ENCODE measurements around the gene SOWAHA.
A peak's percentile ranks its signal among the peaks of the same experiment; 100 is the strongest.

Gene SOWAHA

GRCh38 chr5:132778856-132779255 lies 34.2 kb upstream of the SOWAHA start:
- Histone ChIP-seq H3K9ac (ENCODE audit: low read length) (no peak overlapping the region), H3K9me3 (ENCODE audit: insufficient read depth, low read depth, low read length) (no peaks in the 10 kb centered on the region), H3K79me1 (ENCODE audit: low read length) (peaks cover 53% of the 10 kb centered on the region), H3K79me2 (ENCODE audit: control insufficient read depth, insufficient read depth, low read length, poor library complexity) (peaks cover 37% of the 10 kb centered on the region), H3K14ac (ENCODE audit: low read length) (no peak overlapping the region), H3K27ac (ENCODE audit: low read depth, low read length) (no peak overlapping the region), H4K8ac (ENCODE audit: low read depth, low read length) (no peak overlapping the region), H3K36me3 (ENCODE audit: control insufficient read depth in 1 of 2, insufficient read depth in 2 of 2, low read length in 2 of 2) (peaks cover 3 to 5% of the 10 kb centered on the region in 2 experiments), H3K27me3 (ENCODE audit: insufficient read depth, low read length) (no peaks in the 10 kb centered on the region), H2AK5ac (ENCODE audit: low read length) (no peak overlapping the region), H3K23ac (ENCODE audit: low read length) (no peak overlapping the region), H2BK5ac (ENCODE audit: low read depth, low read length, poor library complexity) (no peak overlapping the region), H3K4me2 (ENCODE audit: low read length) (no peak overlapping the region), H3K4ac (ENCODE audit: low read depth, low read length) (no peak overlapping the region), H3K18ac (ENCODE audit: low read length) (no peak overlapping the region), H4K91ac (ENCODE audit: low read depth, low read length) (no peak overlapping the region), H3K4me1 (ENCODE audit: control insufficient read depth in 1 of 2, insufficient read depth in 2 of 2, low read length in 2 of 2) (peaks cover 27 to 33% of the 10 kb centered on the region in 2 experiments), H2BK12ac (ENCODE audit: low read length) (no peak overlapping the region), H2AFZ (ENCODE audit: insufficient read depth, low read length, poor library complexity) (no peak overlapping the region), H2BK120ac (ENCODE audit: insufficient read depth, low read length, poor library complexity) (no peak overlapping the region), H4K12ac (ENCODE audit: low read depth, low read length) (no peak overlapping the region), H3K4me3 (ENCODE audit: low read depth, low read length) (no peak overlapping the region)
- DNase-seq, result no peak
- no CpG with 5 or more reads among the region's 5 CpGs for WGBS (ENCODE audit: extremely low coverage, insufficient coverage, insufficient read length)

GRCh38 chr5:132779961-132780360 lies 33.1 kb upstream of the SOWAHA start:
- Histone ChIP-seq H3K4ac (ENCODE audit: low read depth, low read length) (no peak overlapping the region), H3K4me3 (ENCODE audit: low read depth, low read length) (no peak overlapping the region), H3K14ac (ENCODE audit: low read length) (no peak overlapping the region), H3K4me2 (ENCODE audit: low read length) (no peak overlapping the region), H4K8ac (ENCODE audit: low read depth, low read length) (no peak overlapping the region), H2BK5ac (ENCODE audit: low read depth, low read length, poor library complexity) (no peak overlapping the region), H3K36me3 (ENCODE audit: control insufficient read depth in 1 of 2, insufficient read depth in 2 of 2, low read length in 2 of 2) (no peaks in the 10 kb centered on the region), H4K91ac (ENCODE audit: low read depth, low read length) (peak overlapping the region; percentile 19), H3K27me3 (ENCODE audit: insufficient read depth, low read length) (no peaks in the 10 kb centered on the region), H4K12ac (ENCODE audit: low read depth, low read length) (no peak overlapping the region), H3K79me2 (ENCODE audit: control insufficient read depth, insufficient read depth, low read length, poor library complexity) (peaks cover 26% of the 10 kb centered on the region), H3K4me1 (ENCODE audit: control insufficient read depth in 1 of 2, insufficient read depth in 2 of 2, low read length in 2 of 2) (peaks cover 19 to 21% of the 10 kb centered on the region in 2 experiments), H3K9me3 (ENCODE audit: insufficient read depth, low read depth, low read length) (no peaks in the 10 kb centered on the region), H3K23ac (ENCODE audit: low read length) (no peak overlapping the region), H3K27ac (ENCODE audit: low read depth, low read length) (no peak overlapping the region), H3K9ac (ENCODE audit: low read length) (peak overlapping the region; percentile 5), H2BK12ac (ENCODE audit: low read length) (peak overlapping the region; percentile 65), H3K79me1 (ENCODE audit: low read length) (peaks cover 48% of the 10 kb centered on the region), H2BK120ac (ENCODE audit: insufficient read depth, low read length, poor library complexity) (no peak overlapping the region), H3K18ac (ENCODE audit: low read length) (no peak overlapping the region), H2AFZ (ENCODE audit: insufficient read depth, low read length, poor library complexity) (no peak overlapping the region), H2AK5ac (ENCODE audit: low read length) (peak overlapping the region; percentile 44)
- WGBS (ENCODE audit: extremely low coverage, insufficient coverage, insufficient read length), result no CpG with 5 or more reads among the region's 3 CpGs
- no peak for DNase-seq

- no peak overlapping the region for H3K18ac ChIP-seq (ENCODE audit: low read length)
- H3K4me2 ChIP-seq (ENCODE audit: low read length), result no peak overlapping the region
- no peak for DNase-seq
- no peak overlapping the region for H2AK5ac ChIP-seq (ENCODE audit: low read length)
- no peak overlapping the region for H3K9ac ChIP-seq (ENCODE audit: low read length)
- H3K27ac ChIP-seq (ENCODE audit: low read depth, low read length), result no peak overlapping the region
- H3K4me3 ChIP-seq (ENCODE audit: low read depth, low read length), result no peak overlapping the region
- H3K36me3 ChIP-seq (ENCODE audit: control insufficient read depth in 1 of 2, insufficient read depth in 2 of 2, low read length in 2 of 2), result no peaks in the 10 kb centered on the region
- H3K23ac ChIP-seq (ENCODE audit: low read length), result no peak overlapping the region
- H4K8ac ChIP-seq (ENCODE audit: low read depth, low read length), result no peak overlapping the region
- H2BK5ac ChIP-seq (ENCODE audit: low read depth, low read length, poor library complexity), result no peak overlapping the region
- no peaks in the 10 kb centered on the region for H3K9me3 ChIP-seq (ENCODE audit: insufficient read depth, low read depth, low read length)
- H3K27me3 ChIP-seq (ENCODE audit: insufficient read depth, low read length), result no peaks in the 10 kb centered on the region
- H3K4me1 ChIP-seq (ENCODE audit: control insufficient read depth in 1 of 2, insufficient read depth in 2 of 2, low read length in 2 of 2), result peaks cover 19 to 21% of the 10 kb centered on the region in 2 experiments
- H2BK12ac ChIP-seq (ENCODE audit: low read length), result no peak overlapping the region
- no peak overlapping the region for H4K12ac ChIP-seq (ENCODE audit: low read depth, low read length)
- no peak overlapping the region for H4K91ac ChIP-seq (ENCODE audit: low read depth, low read length)
- H2BK120ac ChIP-seq (ENCODE audit: insufficient read depth, low read length, poor library complexity), result no peak overlapping the region
- peaks cover 48% of the 10 kb centered on the region for H3K79me1 ChIP-seq (ENCODE audit: low read length)
- no CpG with 5 or more reads among the region's 1 CpG for WGBS (ENCODE audit: extremely low coverage, insufficient coverage, insufficient read length)
- H3K79me2 ChIP-seq (ENCODE audit: control insufficient read depth, insufficient read depth, low read length, poor library complexity), result peaks cover 24% of the 10 kb centered on the region
- no peak overlapping the region for H3K4ac ChIP-seq (ENCODE audit: low read depth, low read length)
- no peak overlapping the region for H2AFZ ChIP-seq (ENCODE audit: insufficient read depth, low read length, poor library complexity)
- H3K14ac ChIP-seq (ENCODE audit: low read length), result no peak overlapping the region
Measured at GRCh38 chr5:132780577-132780976, 32.5 kb upstream of the SOWAHA start.

- WGBS (ENCODE audit: extremely low coverage, insufficient coverage, insufficient read length), result no CpG with 5 or more reads among the region's 4 CpGs
Measured at GRCh38 chr5:132781029-132781428, 32.1 kb upstream of the SOWAHA start.

More at GRCh38 chr5:132781029-132781428, 32.1 kb upstream of the SOWAHA start:
- Histone ChIP-seq H2BK12ac (ENCODE audit: low read length) (no peak overlapping the region), H3K79me2 (ENCODE audit: control insufficient read depth, insufficient read depth, low read length, poor library complexity) (peaks cover 23% of the 10 kb centered on the region), H3K4me3 (ENCODE audit: low read depth, low read length) (no peak overlapping the region), H2AFZ (ENCODE audit: insufficient read depth, low read length, poor library complexity) (no peak overlapping the region), H3K9ac (ENCODE audit: low read length) (no peak overlapping the region), H3K14ac (ENCODE audit: low read length) (no peak overlapping the region), H3K79me1 (ENCODE audit: low read length) (peaks cover 50% of the 10 kb centered on the region), H3K23ac (ENCODE audit: low read length) (no peak overlapping the region), H3K4ac (ENCODE audit: low read depth, low read length) (no peak overlapping the region), H2BK120ac (ENCODE audit: insufficient read depth, low read length, poor library complexity) (no peak overlapping the region), H4K8ac (ENCODE audit: low read depth, low read length) (no peak overlapping the region), H2AK5ac (ENCODE audit: low read length) (no peak overlapping the region), H4K12ac (ENCODE audit: low read depth, low read length) (no peak overlapping the region), H3K4me1 (ENCODE audit: control insufficient read depth in 1 of 2, insufficient read depth in 2 of 2, low read length in 2 of 2) (peaks cover 21 to 22% of the 10 kb centered on the region in 2 experiments), H4K91ac (ENCODE audit: low read depth, low read length) (no peak overlapping the region), H3K18ac (ENCODE audit: low read length) (no peak overlapping the region), H3K27me3 (ENCODE audit: insufficient read depth, low read length) (no peaks in the 10 kb centered on the region), H3K36me3 (ENCODE audit: control insufficient read depth in 1 of 2, insufficient read depth in 2 of 2, low read length in 2 of 2) (no peaks in the 10 kb centered on the region), H3K27ac (ENCODE audit: low read depth, low read length) (no peak overlapping the region), H2BK5ac (ENCODE audit: low read depth, low read length, poor library complexity) (no peak overlapping the region), H3K9me3 (ENCODE audit: insufficient read depth, low read depth, low read length) (no peaks in the 10 kb centered on the region), H3K4me2 (ENCODE audit: low read length) (no peak overlapping the region)
- no peak for DNase-seq
